Stimulated activated naive CD8-positive, alpha-beta T cell treated with anti-CD3 and anti-CD28 coated beads, Interleukin-15, amount 100 ng/mL, for 72 hours (primary cell): Measurements from ENCODE around the gene ACAP2.
A peak's percentile ranks its signal among the peaks of the same experiment; 100 is the strongest.
"Not testable (repeated sequence)": the region's sequence is repeated elsewhere in the genome, so short reads cannot be mapped to it uniquely, and the experiment has no call there.

Experiments
- ATAC-seq: fragments of 150-1000 bp; cut with Tn5 transposase; 2 replicates; pipeline ENCODE4 v1.10.0; 2021; ENCODE audit warnings: mild to moderate bottlenecking, moderate library complexity
- DNase-seq, 2 donors: peaks; one replicate each; pipeline ENCODE4 v3.0.0; 2021 to 2022
- H3K27ac Mint-ChIP-seq, 2 donors: one replicate each; pipeline ENCODE4 v1.8.0; 2022; ENCODE audit warnings: mild to moderate bottlenecking in 2 of 2, mixed read lengths in 2 of 2, moderate library complexity in 2 of 2
- H3K27me3 Mint-ChIP-seq: one replicate; pipeline ENCODE4 v1.8.0; 2022; ENCODE audit warnings: mixed read lengths
- H3K4me1 Mint-ChIP-seq: one replicate; pipeline ENCODE4 v1.8.0; 2022; ENCODE audit warnings: mild to moderate bottlenecking, mixed read lengths
- H3K4me3 Mint-ChIP-seq, 2 donors: one replicate each; pipeline ENCODE4 v1.8.0; 2022; ENCODE audit warnings: mild to moderate bottlenecking in 2 of 2, mixed read lengths in 2 of 2, moderate library complexity in 1 of 2
- H3K9me3 Mint-ChIP-seq, 2 donors: one replicate each; pipeline ENCODE4 v1.8.0; 2022; ENCODE audit warnings: mixed read lengths in 2 of 2

The ACAP2 gene

DNA sequence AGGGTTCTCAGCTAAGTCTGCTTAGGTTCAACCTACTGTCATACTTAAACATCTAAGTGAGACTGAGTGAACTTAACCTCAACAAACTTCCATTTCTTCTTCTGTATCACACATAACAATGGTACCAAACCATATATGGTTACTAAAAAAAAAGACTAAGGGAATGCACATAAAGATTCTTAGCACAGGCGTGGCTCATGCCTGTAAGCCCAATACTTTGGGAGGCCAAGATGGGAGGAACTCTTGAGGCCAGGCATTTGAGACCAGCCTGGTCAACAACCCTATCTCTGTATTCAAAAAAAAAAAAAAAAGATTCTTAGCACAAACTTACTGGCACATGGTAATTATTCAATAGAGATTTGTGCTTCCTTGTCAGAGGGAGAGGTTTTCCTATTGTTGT, 57.9 kb downstream of the ACAP2 start:
- no peaks in the 10 kb centered on the region for H3K9me3 Mint-ChIP-seq
- no peak overlapping the region for H3K4me3 Mint-ChIP-seq
- no peaks in the 10 kb centered on the region for H3K27me3 Mint-ChIP-seq
- DNase-seq (no peak), ATAC-seq (no peak)
- peaks cover 35% of the 10 kb centered on the region for H3K4me1 Mint-ChIP-seq
- no peak overlapping the region for H3K27ac Mint-ChIP-seq

GRCh38 chr3:195372220-195372619, 70.6 kb downstream of the ACAP2 start:
- Mint-ChIP-seq H3K4me3 (no peak overlapping the region), H3K9me3 (no peaks in the 10 kb centered on the region), H3K27me3 (no peaks in the 10 kb centered on the region), H3K27ac (no peak overlapping the region), H3K4me1 (no peaks in the 10 kb centered on the region)
- DNase-seq (no peak), ATAC-seq (no peak)

DNA sequence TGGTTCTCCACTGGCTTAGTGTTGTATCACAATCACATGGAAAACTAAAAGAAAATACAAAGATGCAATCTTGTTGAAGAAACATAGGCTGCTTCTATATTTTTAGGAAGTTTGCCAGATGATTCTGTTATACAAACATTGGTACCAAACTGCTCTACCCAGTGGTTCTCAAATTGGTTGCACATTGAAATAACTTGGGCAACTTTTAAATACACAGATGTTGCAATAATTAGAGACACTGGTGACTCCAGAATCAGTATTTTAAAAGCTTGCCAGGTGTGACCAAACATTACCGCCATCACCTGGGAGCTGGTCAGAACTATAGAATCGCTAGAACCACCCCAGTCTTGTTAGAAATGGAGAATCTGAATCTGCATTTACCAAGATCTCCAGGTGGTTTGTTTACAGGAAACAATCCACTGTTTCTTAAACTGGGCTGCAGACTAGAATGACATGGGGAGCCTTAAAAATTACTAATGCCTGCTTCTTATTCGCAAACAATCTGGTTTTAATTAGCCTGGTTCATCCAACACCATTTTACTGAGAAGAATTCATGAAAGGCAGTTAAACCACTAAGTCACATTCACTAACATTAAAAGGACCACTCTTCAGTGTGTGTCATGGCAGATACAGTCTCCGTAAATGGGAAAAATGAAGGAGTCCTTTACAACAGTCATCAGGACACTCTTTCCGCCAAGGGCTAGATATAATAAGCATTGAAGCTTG, 76.5 kb downstream of the ACAP2 start:
- Mint-ChIP-seq H3K27me3 (no peaks in the 10 kb centered on the region), H3K4me3 (no peak overlapping the region), H3K9me3 (no peaks in the 10 kb centered on the region), H3K27ac (no peak overlapping the region), H3K4me1 (peaks cover 11% of the 10 kb centered on the region)
- ATAC-seq: no peak
- DNase-seq: no peak

DNA sequence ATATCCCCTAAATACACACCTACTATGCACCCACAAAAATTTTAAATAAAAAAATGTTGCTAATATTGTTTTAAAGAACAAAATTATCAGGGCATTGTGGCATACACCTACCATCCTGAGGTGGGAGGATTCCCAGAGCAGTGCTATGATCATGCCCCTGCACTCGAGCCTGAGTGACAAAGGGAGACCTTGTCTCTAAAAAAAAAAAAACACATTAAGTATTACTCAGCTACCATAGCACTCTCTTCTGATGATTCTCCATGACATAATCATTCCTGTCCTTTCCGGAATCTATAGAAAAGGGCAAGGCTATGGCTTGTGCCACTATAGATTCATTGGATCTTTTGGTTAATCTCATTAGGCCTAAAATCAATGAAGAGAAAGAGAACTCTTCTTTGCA, 77.4 kb downstream of the ACAP2 start:
- DNase-seq: no peak
- Mint-ChIP-seq H3K4me3 (no peak overlapping the region), H3K9me3 (no peaks in the 10 kb centered on the region), H3K4me1 (peaks cover 21% of the 10 kb centered on the region), H3K27me3 (no peaks in the 10 kb centered on the region), H3K27ac (no peak overlapping the region)
- no peak for ATAC-seq

GRCh38 chr3:195357797-195358196, 85.0 kb downstream of the ACAP2 start:
- DNase-seq: not testable (repeated sequence)

GRCh38 chr3:195356151-195357086, 86.4 kb downstream of the ACAP2 start:
- Mint-ChIP-seq H3K9me3 (peaks cover 5 to 8% of the 10 kb centered on the region in 2 donors), H3K4me1 (peaks cover 59% of the 10 kb centered on the region), H3K27ac (peak overlapping the region in 1 of 2 donors; percentile 19), H3K27me3 (no peaks in the 10 kb centered on the region), H3K4me3 (no peak overlapping the region)
- ATAC-seq (no peak), DNase-seq (no peak)

More at GRCh38 chr3:195357797-195358196, 85.0 kb downstream of the ACAP2 start:
- peaks cover 69% of the 10 kb centered on the region for H3K4me1 Mint-ChIP-seq
- peak overlapping the region in 1 of 2 donors; percentile 19 for H3K27ac Mint-ChIP-seq
- ATAC-seq, H3K27me3 Mint-ChIP-seq, H3K4me3 Mint-ChIP-seq, H3K9me3 Mint-ChIP-seq: not testable (repeated sequence)

GRCh38 chr3:195354009-195354408, 88.8 kb downstream of the ACAP2 start:
- not testable (repeated sequence) for H3K27ac Mint-ChIP-seq, H3K4me3 Mint-ChIP-seq, H3K27me3 Mint-ChIP-seq, ATAC-seq, DNase-seq, H3K9me3 Mint-ChIP-seq
- H3K4me1 Mint-ChIP-seq: peaks cover 40% of the 10 kb centered on the region

- DNase-seq (no peak), ATAC-seq (no peak)
- Mint-ChIP-seq H3K4me1 (peaks cover 30% of the 10 kb centered on the region), H3K27ac (no peak overlapping the region), H3K27me3 (no peaks in the 10 kb centered on the region), H3K9me3 (peaks cover 5 to 6% of the 10 kb centered on the region in 2 donors), H3K4me3 (no peak overlapping the region)
Observed at GRCh38 chr3:195352895-195353488, 89.8 kb downstream of the ACAP2 start.

DNA sequence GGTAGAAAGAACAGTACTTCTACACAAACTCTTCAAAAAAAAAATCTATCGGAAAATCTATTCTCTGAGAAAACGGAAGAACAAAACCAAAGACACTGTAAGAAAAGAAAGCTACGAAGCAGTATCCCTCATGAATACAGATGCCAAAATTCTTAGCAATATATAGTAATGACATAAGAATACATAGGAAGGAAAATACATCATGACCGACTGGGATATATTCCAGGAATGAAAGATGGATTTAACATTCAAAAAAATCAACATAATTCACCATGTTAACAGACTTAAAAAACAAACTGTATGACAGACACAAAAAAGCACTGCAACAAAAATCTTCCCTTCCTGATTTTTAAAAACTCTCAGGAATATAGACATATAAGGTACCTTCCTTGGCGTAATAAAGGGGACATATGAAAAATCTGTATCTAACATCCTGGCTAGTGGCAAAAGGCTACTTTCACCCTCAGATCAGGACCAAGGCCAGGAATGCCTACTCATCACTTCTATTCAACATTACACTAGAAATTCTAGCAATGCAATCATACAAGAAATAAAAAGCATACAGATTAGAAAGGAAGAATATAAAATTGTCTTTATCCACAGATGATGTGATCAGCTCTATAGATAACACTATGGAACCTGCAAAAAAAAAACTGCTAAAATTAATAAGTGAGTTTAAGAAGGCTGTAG, 94.2 kb downstream of the ACAP2 start:
- DNase-seq (no peak), ATAC-seq (no peak)
- H3K4me3 Mint-ChIP-seq: no peak overlapping the region
- peaks cover 6% of the 10 kb centered on the region for H3K4me1 Mint-ChIP-seq
- no peaks in the 10 kb centered on the region for H3K27me3 Mint-ChIP-seq
- H3K27ac Mint-ChIP-seq: no peak overlapping the region
- H3K9me3 Mint-ChIP-seq: no peaks in the 10 kb centered on the region

- Mint-ChIP-seq H3K27ac (no peak overlapping the region), H3K4me1 (no peaks in the 10 kb centered on the region), H3K27me3 (no peaks in the 10 kb centered on the region), H3K9me3 (no peaks in the 10 kb centered on the region), H3K4me3 (no peak overlapping the region)
- no peak for ATAC-seq
- no peak for DNase-seq
Observed at GRCh38 chr3:195337747-195338146, 105.1 kb downstream of the ACAP2 start.

- no peak overlapping the region for H3K4me3 Mint-ChIP-seq
- H3K4me1 Mint-ChIP-seq: no peaks in the 10 kb centered on the region
- DNase-seq: no peak
- H3K9me3 Mint-ChIP-seq: no peaks in the 10 kb centered on the region
- ATAC-seq: no peak
- no peaks in the 10 kb centered on the region for H3K27me3 Mint-ChIP-seq
- H3K27ac Mint-ChIP-seq: no peak overlapping the region
Observed at GRCh38 chr3:195334967-195335366, 107.9 kb downstream of the ACAP2 start.

- Mint-ChIP-seq H3K4me1 (peaks cover 11% of the 10 kb centered on the region), H3K27ac (no peak overlapping the region), H3K27me3 (no peaks in the 10 kb centered on the region), H3K9me3 (peaks cover 6 to 14% of the 10 kb centered on the region in 2 donors), H3K4me3 (no peak overlapping the region)
- no peak for DNase-seq
- ATAC-seq: no peak
Observed at GRCh38 chr3:195319060-195319459, 123.8 kb downstream of the ACAP2 start.

DNA sequence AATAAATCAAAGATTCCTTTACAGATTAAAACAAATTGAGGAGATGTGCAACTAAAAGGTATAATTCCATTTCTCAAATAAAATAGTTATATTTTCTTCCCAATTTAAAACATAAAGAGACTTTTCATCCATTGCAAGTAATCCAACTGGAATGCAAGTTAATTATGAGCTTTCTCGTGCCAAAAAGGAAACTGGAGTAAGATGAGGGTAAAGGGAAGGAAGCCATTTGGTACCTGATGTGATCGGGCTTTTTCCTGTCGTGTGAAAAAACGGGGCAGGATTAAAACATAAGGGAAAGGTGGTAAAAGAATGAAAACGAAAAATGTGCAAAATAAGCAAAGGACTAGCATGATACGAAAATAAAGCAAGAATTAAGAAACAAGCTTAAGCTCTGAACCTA, 130.1 kb downstream of the ACAP2 start:
- Mint-ChIP-seq H3K9me3 (no peaks in the 10 kb centered on the region), H3K27me3 (no peaks in the 10 kb centered on the region), H3K4me3 (no peak overlapping the region), H3K27ac (no peak overlapping the region), H3K4me1 (no peaks in the 10 kb centered on the region)
- no peak for DNase-seq
- ATAC-seq: no peak

DNA sequence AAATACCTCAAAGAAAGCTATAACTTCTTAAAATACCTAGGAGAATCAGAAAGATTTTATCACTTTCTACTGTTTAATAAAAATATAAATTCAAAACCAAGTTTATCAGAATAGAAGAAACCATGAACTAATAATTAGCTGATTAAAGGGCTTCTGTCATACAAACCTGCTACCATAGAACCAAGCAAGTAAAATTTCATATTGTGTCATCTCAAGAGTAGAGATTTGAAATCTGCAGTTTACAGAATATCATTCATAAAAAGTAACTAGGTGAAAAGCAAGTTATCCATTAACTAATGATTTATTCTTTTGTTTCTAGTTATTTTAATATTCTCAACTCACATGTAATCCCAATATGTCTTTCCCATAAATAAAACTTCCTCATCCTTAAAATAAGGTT, 135.1 kb downstream of the ACAP2 start:
- ATAC-seq: no peak
- Mint-ChIP-seq H3K27me3 (no peaks in the 10 kb centered on the region), H3K4me3 (no peak overlapping the region), H3K4me1 (no peaks in the 10 kb centered on the region), H3K27ac (no peak overlapping the region), H3K9me3 (no peaks in the 10 kb centered on the region)
- DNase-seq: no peak

DNA sequence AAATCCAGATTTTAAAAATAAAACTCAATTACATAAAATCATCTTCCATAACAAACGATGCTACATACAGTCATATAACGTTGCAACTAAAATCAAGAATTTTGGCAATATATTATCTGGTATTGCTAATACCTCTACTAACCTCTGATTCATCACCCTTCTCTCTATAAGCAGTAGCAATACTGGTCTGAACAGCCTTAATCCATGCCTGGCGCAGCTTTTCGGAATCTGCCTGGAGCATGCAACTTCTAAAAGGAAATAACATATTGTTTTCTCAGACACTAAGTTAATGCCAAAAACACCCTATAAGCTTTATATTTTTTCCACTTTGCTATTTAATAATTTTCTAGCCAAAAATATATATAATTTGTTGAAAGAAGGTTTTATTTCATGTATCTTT, 136.5 kb downstream of the ACAP2 start:
- no peak for DNase-seq
- H3K27me3 Mint-ChIP-seq: no peaks in the 10 kb centered on the region
- H3K27ac Mint-ChIP-seq: no peak overlapping the region
- no peaks in the 10 kb centered on the region for H3K4me1 Mint-ChIP-seq
- no peak overlapping the region for H3K4me3 Mint-ChIP-seq
- no peak for ATAC-seq
- H3K9me3 Mint-ChIP-seq: no peaks in the 10 kb centered on the region
